HG02642 (cell line): Measurements from ENCODE around the gene TRIM37.
"Not testable (repeated sequence)": the region's sequence is repeated elsewhere in the genome, so short reads cannot be mapped to it uniquely, and the experiment has no call there.

Experiments
- ATAC-seq: cut with Tn5 transposase; IDR thresholded peaks from one replicate; pipeline ENCODE4 v1.9.1; 2021; ENCODE audit warnings: mild to moderate bottlenecking; ENCODE audit not compliant: unreplicated experiment, poor library complexity

The TRIM37 gene

DNA sequence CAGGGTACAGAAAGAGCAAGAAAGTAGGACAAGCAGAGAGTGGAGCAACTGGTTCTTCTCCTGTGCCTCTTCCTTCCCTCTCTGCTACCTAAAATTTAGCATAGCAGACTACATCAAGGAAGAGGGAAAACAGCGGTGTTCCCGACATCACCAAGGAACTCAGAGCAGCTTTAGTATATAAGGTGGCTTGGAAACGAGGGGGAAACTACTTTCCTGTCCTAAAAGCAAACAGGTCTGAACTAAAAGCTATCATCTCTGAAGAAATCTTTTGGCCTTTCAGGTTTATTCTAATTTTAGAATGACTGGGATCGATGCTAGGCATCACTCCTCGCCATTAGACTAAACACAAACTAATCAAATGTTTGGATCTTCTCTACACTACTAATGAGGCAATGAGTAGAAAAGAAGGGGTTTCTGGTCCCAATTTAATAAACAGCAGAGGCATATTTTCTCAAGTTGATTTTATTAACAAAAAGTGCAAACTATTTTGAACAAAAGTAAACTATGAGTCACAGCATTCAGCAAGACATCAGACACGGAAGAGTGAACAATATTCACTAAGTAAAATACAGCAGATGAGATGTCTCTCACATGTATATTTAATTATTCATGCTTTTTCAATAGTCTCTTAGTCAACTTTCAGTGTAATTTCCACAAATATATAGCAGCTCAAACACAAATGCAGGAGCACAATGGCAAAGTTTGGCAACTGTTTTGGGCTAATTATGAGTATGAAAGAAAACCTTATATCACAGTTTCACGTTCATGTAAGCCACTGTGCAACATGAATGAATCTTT, 108.7 kb downstream of the TRIM37 start:
- ATAC-seq, result no peak

DNA sequence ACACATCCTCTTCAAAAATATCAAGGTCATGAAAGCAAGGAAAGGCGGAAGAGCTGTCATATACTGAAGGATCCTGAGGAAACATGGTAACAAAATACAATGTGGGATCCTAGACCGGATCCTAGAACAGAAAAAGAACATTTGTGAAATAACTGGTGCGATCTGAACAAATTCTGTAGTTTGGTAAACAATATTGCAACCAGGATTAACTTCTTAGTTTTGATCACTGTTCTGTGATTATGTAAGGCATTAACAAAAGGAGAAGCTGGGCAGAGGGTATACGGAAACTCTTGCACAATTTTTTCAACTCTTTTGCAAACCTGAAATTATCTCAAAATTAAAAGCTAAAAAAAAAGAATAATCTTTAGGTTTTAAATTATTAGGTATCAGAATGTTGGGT, 109.7 kb downstream of the TRIM37 start:
- ATAC-seq, result no peak

DNA sequence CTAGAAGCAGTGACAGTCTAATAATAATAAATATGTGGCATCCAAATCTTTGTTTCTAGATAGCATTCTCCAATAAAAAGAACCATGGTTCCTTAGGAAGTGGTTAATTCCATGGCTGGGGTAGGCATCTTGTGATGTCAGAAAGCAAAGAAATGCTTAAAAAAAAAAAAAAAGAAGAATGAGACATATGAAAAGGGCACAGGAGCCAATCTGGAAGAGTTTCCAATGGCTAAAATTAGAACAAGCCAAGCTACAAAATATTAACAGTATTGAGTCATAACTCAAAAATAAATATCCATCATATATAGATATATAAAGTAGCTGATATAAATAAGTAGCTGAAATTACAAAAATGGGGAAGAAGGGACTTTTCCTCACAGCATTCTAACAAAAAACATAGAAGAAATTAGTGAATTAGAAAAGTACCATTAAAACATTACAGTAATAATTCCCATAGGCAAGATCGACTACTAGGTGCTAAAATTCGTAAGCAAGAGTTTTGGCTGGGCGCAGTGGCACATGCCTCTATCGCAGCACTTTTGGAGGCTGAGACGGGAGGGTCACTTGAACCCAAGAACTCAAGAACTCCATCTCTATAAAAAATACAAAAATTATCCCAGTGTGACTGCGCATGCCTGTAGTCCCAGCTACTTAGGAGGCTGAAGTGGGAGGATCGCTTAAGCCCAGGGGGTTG, 111.3 kb downstream of the TRIM37 start:
- ATAC-seq, result no peak

DNA sequence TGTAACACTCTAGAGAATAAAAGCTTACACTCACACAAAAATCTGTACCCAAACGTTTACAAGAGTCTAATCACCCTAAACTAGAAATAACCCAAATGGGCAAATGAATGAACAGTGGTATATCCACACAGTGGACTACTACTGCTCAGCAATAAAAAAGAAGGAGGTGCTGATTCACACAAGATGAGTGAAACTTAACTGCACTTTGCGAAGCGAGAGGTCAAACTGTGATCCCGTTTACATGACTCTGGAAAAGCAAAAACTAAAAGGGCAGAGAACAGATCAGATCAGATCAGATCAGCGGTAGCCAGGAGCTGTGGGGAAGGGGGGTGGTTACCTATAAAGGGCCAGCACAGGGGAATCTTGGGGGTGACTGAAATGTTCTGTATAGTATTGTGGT, 113.4 kb downstream of the TRIM37 start:
- ATAC-seq, result no peak

DNA sequence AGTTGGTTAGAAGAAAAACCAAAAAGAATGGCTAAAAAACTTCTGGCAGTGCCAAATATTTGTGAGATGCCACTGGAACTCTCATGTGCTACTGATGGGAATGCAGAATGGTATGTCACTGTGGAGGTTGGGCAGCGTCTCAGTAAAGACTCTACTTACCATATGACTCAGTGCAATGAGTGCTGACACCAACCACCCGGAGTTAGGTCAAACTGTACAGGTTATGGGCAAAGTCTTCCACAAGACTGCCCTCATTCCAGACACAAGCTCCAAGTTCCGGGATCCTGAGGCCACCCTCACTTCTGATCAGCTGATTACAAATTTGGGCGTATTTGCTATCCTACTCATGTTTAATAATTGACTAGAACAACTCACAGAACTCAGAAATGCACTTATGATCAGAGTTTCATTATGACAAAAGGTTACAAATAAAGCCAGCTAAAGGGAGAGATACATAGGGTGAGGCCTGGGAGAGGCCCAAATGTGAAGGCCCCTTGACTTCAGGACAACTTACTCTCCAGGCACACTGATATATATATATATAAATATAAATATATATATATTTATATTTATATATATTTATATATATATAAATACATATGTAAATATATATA, 114.9 kb downstream of the TRIM37 start:
- peak; percentile 63 for ATAC-seq

DNA sequence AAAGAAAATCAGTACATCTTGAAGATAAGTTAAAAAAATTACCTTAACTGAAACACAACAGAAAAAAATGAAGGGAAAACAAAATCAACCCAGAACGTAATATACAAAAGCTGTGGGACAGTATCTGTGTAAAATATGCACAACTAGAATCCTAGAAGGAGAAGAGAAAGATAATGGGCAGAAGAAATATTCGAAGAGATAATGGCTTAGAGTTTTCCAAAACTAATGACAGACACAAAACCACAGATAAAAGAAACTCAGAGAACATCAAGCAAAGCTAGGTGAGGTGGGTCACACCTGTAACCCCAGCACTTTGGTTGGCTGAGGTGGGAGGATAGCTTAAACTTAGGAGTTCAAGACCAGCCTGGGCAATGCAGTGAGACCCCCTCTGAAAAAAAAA, 117.1 kb downstream of the TRIM37 start:
- no peak for ATAC-seq

DNA sequence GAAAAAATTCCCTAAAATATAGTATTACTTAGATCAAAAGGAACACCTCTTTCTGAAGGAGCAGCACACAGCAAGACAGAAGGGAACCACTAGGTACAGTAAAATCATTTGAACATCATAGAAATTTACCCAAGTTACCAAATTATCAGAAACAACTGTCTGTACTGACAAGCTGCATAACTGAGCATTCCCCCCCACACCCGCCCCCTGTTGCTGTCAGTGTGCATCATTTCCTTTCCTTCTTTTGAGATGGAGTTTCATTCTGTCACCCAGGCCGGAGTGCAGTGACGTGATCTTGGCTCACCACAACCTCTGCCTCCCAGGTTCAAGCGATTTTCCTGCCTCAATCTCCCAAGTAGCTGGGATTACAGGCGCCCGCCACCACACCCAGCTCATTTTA, 120.7 kb downstream of the TRIM37 start:
- no peak for ATAC-seq

DNA sequence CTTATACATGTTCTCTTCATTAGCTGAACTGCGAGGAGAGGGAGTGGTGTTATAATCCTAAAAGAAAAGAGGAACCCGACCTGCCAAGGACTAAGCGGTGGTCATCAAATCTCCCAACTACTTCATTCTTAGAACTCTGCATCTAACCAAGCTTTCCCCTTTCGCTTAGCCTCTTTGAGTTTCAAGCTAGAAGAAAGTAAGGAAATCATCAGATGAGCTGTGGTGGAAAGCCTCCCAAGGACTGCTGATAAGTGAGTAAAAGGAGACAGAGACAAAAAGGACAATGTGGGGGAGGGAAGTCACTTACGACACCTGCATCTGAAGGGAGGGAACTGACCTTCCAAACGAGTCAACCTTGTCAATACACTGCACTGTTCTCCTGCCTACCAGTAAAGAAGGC, 121.3 kb downstream of the TRIM37 start:
- ATAC-seq, result no peak

DNA sequence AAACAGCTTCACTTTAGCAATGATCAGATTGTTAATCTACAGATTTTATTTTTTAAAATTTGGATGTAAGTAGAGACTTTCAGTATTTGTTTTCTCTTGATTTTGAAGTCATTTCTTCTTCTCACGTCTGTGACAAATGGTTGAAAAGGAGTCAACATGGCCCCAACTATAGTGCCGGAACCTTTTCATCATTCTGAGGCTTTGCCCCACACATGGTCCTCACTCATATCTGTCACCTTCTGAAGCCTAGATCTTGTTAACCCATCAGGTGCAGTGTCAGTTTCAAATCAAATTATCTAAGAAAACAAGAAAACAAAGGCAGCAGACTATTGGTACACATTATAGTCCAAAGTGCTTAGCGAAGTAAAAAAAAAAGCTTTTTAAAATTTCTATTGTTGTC, 124.1 kb downstream of the TRIM37 start:
- ATAC-seq, result no peak

DNA sequence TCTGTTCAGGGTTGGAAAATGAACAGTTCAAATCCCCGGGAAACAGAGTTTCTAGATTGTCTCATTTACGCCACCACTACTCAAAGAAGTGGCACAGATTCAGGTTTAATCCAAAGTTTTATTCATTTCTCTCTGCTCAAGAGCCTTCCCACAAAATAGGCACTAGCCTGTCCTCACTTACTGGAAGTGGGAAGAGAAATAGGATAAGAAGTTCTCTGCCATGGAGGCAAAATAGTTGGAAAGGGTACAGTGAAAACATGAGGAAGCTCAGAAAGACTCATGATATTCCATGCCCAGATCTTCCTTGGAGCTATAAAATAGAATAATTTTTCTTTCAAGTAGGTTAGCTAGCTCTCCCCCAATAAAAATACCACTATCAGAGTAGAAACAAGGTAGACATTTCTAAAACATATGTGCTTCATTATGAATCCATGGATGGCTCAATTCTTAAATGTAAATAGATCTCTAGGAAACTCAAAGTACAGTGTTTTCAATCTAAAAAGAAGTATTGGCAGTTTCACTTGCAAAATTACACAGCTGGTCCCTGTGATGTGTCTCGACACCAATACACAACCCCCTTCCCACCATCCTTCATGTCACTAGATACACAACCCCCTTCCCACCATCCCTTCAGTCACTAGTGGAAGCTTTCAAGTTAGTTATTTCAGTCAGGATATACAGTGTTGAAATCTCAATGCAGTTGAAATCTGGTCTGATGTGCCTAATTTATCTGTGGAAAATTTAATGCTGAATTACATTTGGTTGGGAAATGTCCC, 125.8 kb downstream of the TRIM37 start:
- ATAC-seq, result no peak

DNA sequence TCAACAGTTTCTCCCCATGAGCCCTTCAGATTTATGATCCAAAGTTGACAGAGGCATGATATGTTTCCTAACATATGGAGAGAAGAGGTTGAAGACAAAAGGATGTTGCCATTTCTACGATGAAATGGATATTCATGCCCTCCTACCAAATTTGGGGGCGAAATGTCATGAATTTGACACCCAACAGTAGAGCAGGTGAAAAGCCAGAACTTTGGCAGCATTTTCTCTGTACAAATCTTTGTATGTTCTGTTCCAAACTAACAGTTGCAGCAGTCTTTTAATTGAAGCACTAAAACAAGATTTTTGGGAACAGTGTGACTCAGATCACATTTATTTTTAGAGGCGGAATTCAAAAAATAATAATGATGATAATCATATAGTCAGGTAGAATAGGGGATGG, 130.1 kb downstream of the TRIM37 start:
- ATAC-seq, result no peak

DNA sequence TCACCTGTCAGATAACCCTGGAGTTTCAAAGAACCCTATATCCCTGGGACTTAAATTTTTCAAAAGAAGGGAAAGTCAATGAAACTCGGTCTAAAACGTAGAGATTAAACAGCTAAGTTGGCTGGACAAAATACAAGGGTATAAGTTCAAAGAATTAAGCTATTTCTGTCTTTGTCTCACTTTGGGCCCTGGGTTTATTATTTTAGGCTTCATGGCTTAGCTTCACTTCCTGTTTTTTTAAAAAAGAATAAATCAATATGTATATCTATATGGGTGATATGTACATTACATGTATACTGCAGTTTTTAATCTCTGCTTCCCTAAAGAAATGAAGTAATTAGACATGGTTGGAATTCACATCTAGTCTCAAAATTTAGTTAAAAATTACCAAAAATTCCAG, 132.3 kb downstream of the TRIM37 start:
- no peak for ATAC-seq

DNA sequence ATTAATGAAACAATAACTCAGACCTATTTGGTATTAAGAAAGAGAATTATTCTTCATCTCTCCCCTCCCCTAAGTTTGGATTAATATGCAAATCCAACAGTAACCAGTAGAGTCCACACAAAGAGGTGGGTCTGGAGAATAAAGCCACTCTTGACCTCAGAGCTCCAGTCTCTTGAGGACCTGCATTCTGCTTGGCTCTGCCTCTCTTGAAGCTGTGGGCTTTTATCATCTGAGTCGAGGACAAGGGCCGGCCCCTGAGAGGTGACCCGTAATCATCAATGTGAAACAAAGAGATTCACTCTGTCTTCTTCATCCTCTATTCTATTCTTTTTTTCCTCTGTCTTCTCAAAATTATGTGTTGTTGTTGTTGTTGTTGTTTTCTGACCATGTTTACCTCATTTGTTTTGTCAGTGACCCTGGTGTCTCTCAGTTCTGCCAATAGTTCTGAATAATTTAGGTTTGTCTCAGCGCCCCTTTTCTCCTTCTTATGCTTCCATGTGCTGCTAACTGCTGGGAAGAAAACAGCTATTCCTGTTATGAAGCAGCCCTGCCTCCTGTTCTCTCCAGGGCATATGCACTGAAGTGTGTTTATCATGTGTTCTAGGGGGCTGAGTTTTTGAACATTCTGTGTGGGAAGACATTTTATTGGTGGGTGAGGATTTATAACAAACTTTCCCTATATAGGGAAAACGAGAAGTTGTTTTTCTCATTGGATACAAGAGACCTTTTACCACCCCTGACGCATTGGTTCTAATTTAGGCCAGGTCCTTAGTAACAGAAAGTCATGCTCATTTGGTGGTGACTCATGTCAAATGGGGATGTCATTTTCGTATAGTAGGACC, 135.8 kb downstream of the TRIM37 start:
- ATAC-seq, result no peak

DNA sequence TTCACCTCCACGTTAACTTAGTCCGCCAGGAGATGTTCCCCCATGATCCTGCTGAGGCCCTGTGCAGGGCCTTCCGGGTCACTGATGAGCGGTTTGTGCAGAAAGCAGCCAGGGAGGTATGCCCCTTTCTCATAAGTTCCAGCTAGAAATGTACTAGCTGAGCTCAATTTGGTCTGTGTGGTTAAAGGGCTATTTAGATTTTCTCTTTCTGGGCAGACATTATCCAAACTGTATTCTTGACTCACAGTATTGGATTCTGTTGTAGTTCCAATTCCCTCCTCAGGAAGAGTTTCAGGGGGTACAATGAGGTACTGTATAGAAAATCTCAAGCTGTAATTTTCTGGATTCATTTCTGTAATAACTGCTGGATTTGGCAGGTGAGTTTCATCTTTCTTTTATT, 137.1 kb downstream of the TRIM37 start:
- no peak for ATAC-seq

DNA sequence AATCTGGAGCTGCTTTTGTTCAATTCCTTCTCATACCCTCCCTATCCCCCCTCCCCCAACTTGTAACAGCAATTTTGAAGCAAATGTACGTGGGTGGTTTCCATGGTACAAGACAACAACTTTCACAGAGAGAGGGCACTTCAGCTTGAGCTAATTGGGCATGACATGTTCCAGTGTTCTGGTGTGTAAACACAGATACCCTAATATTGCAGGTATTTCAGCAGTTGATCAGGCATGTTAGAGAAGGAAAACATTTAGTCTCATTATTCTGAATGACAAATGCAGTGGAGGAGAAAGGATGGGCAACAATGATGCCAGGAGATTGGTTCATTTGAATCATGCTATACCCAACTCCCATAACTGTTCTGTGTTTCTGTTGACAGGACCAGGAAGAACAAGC, 137.5 kb downstream of the TRIM37 start:
- no peak for ATAC-seq

DNA sequence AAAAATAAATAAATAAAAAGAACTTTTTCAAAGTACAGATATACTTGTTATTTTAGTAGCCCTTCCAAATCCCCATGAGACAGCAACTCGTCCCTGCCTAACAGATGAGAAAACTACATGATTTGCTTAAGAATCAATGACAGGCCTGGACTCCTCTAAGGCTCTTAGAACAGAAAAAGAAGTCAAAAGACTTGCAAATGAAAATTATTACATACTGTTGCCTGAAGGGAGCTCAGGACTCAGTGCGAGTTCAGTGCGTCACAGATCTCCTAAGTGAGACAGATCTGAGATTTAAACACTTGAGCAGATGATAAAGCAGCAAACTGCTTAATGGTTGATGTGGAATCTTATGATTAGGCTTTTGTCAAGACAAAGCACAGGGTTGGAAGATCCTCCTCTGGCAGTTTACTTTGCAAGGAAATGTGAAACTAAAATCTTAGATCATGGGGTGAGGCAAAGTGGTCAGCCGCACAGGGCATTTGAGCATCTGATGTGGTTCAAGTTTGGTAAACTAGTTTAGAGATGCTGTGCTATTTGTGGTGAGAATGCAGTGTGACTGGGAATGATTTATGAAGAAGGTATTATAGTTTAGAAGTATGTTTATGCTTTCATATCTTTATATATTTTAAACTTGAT, 138.1 kb downstream of the TRIM37 start:
- no peak for ATAC-seq

DNA sequence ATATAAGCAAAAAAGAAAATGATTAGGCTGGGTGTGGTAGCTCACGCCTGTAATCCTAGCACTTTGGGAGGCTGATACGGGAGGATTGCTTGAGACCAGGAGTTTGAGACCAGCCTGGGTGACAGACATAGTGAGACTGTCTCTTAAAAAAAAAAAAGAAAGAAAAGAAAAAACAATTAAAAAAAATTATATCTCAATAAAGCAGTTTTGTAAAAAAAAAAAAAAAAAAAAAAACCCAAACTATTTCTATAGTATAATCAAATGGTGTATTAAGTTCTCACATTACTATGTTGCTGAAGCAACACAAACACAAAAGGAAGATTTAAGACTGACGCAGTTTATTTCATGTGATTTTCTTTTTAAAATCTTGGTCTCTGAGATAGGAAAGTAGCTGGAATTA, 140.5 kb downstream of the TRIM37 start:
- no peak for ATAC-seq

DNA sequence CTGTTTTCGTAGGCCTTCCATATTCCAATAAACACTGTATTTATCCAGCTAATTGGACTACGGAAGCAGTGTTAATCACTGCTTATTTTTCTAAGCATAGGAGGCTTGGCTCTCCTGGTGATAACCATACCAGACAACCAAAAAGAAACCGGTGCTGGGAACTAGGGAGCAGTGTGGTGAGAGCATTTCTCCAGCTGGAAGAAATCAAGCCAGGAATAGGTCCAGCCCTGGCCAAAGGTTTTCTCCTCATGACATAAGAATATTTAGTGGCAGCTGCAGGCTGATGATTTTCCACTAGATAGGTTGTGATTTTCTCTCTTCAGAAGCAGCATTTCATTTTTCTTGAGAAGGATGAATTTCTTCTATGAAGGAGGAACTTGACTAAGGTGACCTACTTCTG, 141.5 kb downstream of the TRIM37 start:
- ATAC-seq, result no peak

DNA sequence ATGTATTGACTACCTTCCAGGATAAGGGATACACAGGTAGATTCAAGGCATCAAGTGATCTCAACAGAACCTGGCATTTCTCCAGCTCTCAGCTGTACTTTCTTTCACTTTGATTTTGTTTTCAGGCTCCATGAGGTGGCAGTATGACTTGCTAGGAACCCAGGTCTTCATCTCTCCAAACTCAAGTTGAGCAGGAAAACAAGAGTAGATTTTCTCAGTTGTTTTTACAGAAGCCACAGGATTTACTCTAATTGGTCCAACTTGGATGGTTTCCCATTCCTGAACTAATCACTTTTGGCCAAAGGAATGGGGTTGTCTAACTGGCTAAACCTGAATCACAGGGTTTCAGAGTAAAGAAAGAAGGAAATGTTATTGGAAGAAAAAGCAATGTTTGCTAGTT, 146.6 kb downstream of the TRIM37 start:
- ATAC-seq, result no peak

DNA sequence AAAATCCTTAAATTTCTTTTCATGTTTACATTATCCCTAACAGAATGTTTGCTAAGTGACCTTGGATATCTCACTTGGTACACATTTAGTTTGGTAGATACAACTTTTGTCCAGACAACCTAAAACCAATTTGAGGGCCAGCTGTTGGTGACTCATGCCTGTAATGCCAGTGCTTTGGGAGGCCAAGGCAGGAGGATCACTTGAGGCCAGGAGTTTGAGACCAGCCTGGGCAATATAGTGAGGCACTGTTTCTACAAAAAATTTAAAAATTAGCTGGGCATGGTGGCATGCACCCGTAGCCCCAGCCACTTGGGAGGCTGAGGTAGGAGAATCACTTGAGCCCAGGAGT, 149.0 kb downstream of the TRIM37 start:
- not testable (repeated sequence) for ATAC-seq
